Measurements from ENCODE around the gene USP16. TPM values are rescaled to one million over a fixed set of nuclear protein-coding genes. Genes with fewer than 3 reads are reported as not detected.

Gene USP16
- total RNA-seq, 1 experiment from 2014 or later = 39.3 TPM

DNA sequence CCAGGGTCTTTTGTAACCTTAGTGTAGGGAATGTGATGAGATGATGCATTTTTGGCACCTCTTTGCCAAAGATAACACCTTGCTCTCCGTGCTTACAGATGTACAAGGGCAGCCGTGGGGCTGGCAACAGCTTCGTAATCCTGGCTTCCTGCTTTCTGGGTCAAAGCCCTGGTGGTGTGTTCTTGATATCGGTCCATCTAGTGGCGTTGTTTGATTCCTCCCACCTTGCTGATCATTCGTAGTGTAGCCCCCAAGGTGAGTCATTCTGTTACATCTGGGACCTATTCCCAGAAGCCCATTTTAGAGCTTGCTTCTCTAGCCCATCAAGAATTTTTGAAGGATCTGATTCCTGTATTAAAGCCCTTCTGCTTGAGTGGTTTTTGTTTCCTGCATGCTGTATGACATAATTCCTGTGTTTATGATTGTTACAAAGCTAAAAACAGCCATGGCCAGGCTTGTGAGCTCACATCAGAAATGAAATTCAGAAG is 56.0 kb downstream of the USP16 start:
- no TSS peak for BruUV-seq (replicated peaks)
- TF ChIP-seq CTCF (IDR thresholded peaks at IDR 0.05; ENCODE audit: unreplicated experiment) = no peak
- H3K27ac Mint-ChIP-seq (ENCODE audit: low read depth, unreplicated experiment) = no peak overlapping the region
- peaks cover 10% of the 10 kb centered on the region for H3K4me1 Mint-ChIP-seq (ENCODE audit: insufficient read depth, unreplicated experiment)
- H3K4me3 Mint-ChIP-seq (ENCODE audit: unreplicated experiment) = no peak overlapping the region
- intact Hi-C loops (cut with micrococcal nuclease) = no loop called here
- POLR2A ChIA-PET = interaction anchor here (0.6 kb wide), 1 partner anchor 225 kb away, joined by 3 read pairs; no protein-coding TSS in a partner anchor
- no peak for DNase-seq (ENCODE audit: unreplicated experiment)
- CTCF ChIA-PET = interaction anchor here (1.0 to 1.5 kb wide), 3 partner anchors 7 to 293 kb away, joined by 3 to 4 read pairs (median 3); no protein-coding TSS in a partner anchor
- H3K9me3 Mint-ChIP-seq (ENCODE audit: unreplicated experiment) = no peaks in the 10 kb centered on the region
- peaks cover 6% of the 10 kb centered on the region for H3K36me3 Mint-ChIP-seq (ENCODE audit: insufficient read depth, unreplicated experiment)
- no peaks in the 10 kb centered on the region for H3K27me3 Mint-ChIP-seq (ENCODE audit: insufficient read depth, unreplicated experiment)

- Mint-ChIP-seq H3K27ac (ENCODE audit: low read depth, unreplicated experiment) (no peak overlapping the region), H3K9me3 (ENCODE audit: unreplicated experiment) (no peaks in the 10 kb centered on the region), H3K4me1 (ENCODE audit: insufficient read depth, unreplicated experiment) (peaks cover 7% of the 10 kb centered on the region), H3K27me3 (ENCODE audit: insufficient read depth, unreplicated experiment) (no peaks in the 10 kb centered on the region), H3K4me3 (ENCODE audit: unreplicated experiment) (no peak overlapping the region), H3K36me3 (ENCODE audit: insufficient read depth, unreplicated experiment) (peaks cover 6% of the 10 kb centered on the region)
- ChIA-PET CTCF (interaction anchor here (0.6 to 1.8 kb wide), 5 partner anchors 14 to 292 kb away, joined by 3 to 8 read pairs (median 3); no protein-coding TSS in a partner anchor), POLR2A (interaction anchor here (1.0 to 1.6 kb wide), 2 partner anchors 9 to 219 kb away, joined by 3 to 13 read pairs; partner anchors contain the start of gene CCT8)
- no TSS peak for BruUV-seq (replicated peaks)
- DNase-seq (ENCODE audit: unreplicated experiment) = no peak
- intact Hi-C loops (cut with micrococcal nuclease) = no loop called here
- no peak for TF ChIP-seq CTCF (IDR thresholded peaks at IDR 0.05; ENCODE audit: unreplicated experiment)
Measured at GRCh38 chr21:29082046-29082815, 57.8 kb downstream of the USP16 start.

DNA sequence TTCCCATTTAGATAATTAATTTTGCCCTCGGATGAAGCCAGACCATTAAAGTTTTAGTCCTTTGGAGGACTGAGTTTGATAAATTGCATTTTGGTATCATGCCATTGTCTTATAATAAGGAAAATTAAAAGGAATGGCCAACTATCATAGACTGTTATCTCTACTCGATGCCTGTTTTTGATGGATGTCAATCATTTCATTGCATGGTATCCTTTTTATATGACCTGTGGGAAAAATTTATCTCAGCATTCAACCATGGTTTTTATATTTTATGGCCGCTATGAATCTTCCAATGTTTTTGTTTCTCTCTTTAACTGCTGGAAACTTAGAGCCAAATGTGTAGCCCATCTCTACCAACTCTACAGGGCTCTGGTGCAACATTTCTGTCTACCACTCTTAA is 58.8 kb downstream of the USP16 start:
- no peak overlapping the region for H3K27ac Mint-ChIP-seq (ENCODE audit: low read depth, unreplicated experiment)
- peaks cover 6% of the 10 kb centered on the region for H3K36me3 Mint-ChIP-seq (ENCODE audit: insufficient read depth, unreplicated experiment)
- no peak overlapping the region for H3K4me3 Mint-ChIP-seq (ENCODE audit: unreplicated experiment)
- peaks cover 7% of the 10 kb centered on the region for H3K4me1 Mint-ChIP-seq (ENCODE audit: insufficient read depth, unreplicated experiment)
- no peaks in the 10 kb centered on the region for H3K9me3 Mint-ChIP-seq (ENCODE audit: unreplicated experiment)
- POLR2A ChIA-PET = no interaction called here
- no peak for TF ChIP-seq CTCF (IDR thresholded peaks at IDR 0.05; ENCODE audit: unreplicated experiment)
- BruUV-seq (replicated peaks) = no TSS peak
- H3K27me3 Mint-ChIP-seq (ENCODE audit: insufficient read depth, unreplicated experiment) = no peaks in the 10 kb centered on the region
- CTCF ChIA-PET = interaction anchor here (1.0 to 1.8 kb wide), 2 partner anchors 81 to 288 kb away, joined by 3 to 8 read pairs; no protein-coding TSS in a partner anchor
- DNase-seq (ENCODE audit: unreplicated experiment) = no peak
- intact Hi-C loops (cut with micrococcal nuclease) = no loop called here

DNA sequence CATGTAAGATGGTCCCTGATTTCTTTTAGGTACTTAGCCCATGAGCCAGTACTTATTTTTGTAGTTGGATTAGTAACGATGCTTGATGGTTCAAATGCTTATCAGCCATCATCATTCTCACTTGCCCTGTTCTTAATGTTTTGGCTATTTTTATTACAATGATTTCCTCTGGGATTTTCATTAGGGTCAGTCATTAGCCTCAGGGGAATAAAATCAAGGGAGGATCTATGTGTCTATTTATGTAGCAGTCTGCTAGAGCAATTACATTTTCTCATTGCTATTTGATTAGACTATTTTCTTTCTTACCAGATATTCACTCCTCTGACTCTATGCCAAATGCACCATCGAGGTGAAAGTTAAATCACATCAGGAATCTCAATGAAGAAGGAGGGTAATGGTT is 59.9 kb downstream of the USP16 start:
- ChIA-PET POLR2A (no interaction called here), CTCF (no interaction called here)
- Mint-ChIP-seq H3K27me3 (ENCODE audit: insufficient read depth, unreplicated experiment) (no peaks in the 10 kb centered on the region), H3K9me3 (ENCODE audit: unreplicated experiment) (no peaks in the 10 kb centered on the region), H3K27ac (ENCODE audit: low read depth, unreplicated experiment) (no peak overlapping the region), H3K4me1 (ENCODE audit: insufficient read depth, unreplicated experiment) (peaks cover under 1% of the 10 kb centered on the region), H3K36me3 (ENCODE audit: insufficient read depth, unreplicated experiment) (peaks cover 6% of the 10 kb centered on the region), H3K4me3 (ENCODE audit: unreplicated experiment) (no peak overlapping the region)
- intact Hi-C loops (cut with micrococcal nuclease) = no loop called here
- DNase-seq (ENCODE audit: unreplicated experiment) = no peak
- no peak for TF ChIP-seq CTCF (IDR thresholded peaks at IDR 0.05; ENCODE audit: unreplicated experiment)
- BruUV-seq (replicated peaks) = no TSS peak

Measured in MCF 10A (cell line).